ENCODE results near the gene SYDE2.

The SYDE2 gene

GRCh38 chr1:85125891-85126290 is 74.9 kb downstream of the SYDE2 start:
- no peaks in the 10 kb centered on the region for H3K4me1 ChIP-seq (ENCODE audit: control insufficient read depth, insufficient read depth, low read length)
- H3K27ac ChIP-seq (ENCODE audit: low read depth, low read length) = no peak overlapping the region
- H3K27me3 ChIP-seq (ENCODE audit: control insufficient read depth, insufficient read depth, low read length) = no peaks in the 10 kb centered on the region
- no peaks in the 10 kb centered on the region for H3K36me3 ChIP-seq (ENCODE audit: control insufficient read depth, insufficient read depth, low read length)
- no peak overlapping the region for H3K4me3 ChIP-seq (ENCODE audit: low read length)
- H3K9ac ChIP-seq (ENCODE audit: low read length) = no peak overlapping the region

GRCh38 chr1:85124091-85124490 is 76.7 kb downstream of the SYDE2 start:
- Histone ChIP-seq H3K9ac (ENCODE audit: low read length) (no peak overlapping the region), H3K27me3 (ENCODE audit: control insufficient read depth, insufficient read depth, low read length) (no peaks in the 10 kb centered on the region), H3K4me3 (ENCODE audit: low read length) (no peak overlapping the region), H3K4me1 (ENCODE audit: control insufficient read depth, insufficient read depth, low read length) (no peaks in the 10 kb centered on the region), H3K36me3 (ENCODE audit: control insufficient read depth, insufficient read depth, low read length) (no peaks in the 10 kb centered on the region), H3K27ac (ENCODE audit: low read depth, low read length) (no peak overlapping the region)

- Histone ChIP-seq H3K9ac (ENCODE audit: low read length) (no peak overlapping the region), H3K4me1 (ENCODE audit: control insufficient read depth, insufficient read depth, low read length) (no peaks in the 10 kb centered on the region), H3K27me3 (ENCODE audit: control insufficient read depth, insufficient read depth, low read length) (no peaks in the 10 kb centered on the region), H3K36me3 (ENCODE audit: control insufficient read depth, insufficient read depth, low read length) (no peaks in the 10 kb centered on the region), H3K27ac (ENCODE audit: low read depth, low read length) (no peak overlapping the region), H3K4me3 (ENCODE audit: low read length) (no peak overlapping the region)
Observed at GRCh38 chr1:85122169-85122568, 78.6 kb downstream of the SYDE2 start.

GRCh38 chr1:85121744-85122143 is 79.1 kb downstream of the SYDE2 start:
- Histone ChIP-seq H3K27ac (ENCODE audit: low read depth, low read length) (no peak overlapping the region), H3K4me1 (ENCODE audit: control insufficient read depth, insufficient read depth, low read length) (no peaks in the 10 kb centered on the region), H3K27me3 (ENCODE audit: control insufficient read depth, insufficient read depth, low read length) (no peaks in the 10 kb centered on the region), H3K4me3 (ENCODE audit: low read length) (no peak overlapping the region), H3K9ac (ENCODE audit: low read length) (no peak overlapping the region), H3K36me3 (ENCODE audit: control insufficient read depth, insufficient read depth, low read length) (no peaks in the 10 kb centered on the region)

- H3K4me1 ChIP-seq (ENCODE audit: control insufficient read depth, insufficient read depth, low read length) = no peaks in the 10 kb centered on the region
- no peaks in the 10 kb centered on the region for H3K36me3 ChIP-seq (ENCODE audit: control insufficient read depth, insufficient read depth, low read length)
- no peak overlapping the region for H3K9ac ChIP-seq (ENCODE audit: low read length)
- no peaks in the 10 kb centered on the region for H3K27me3 ChIP-seq (ENCODE audit: control insufficient read depth, insufficient read depth, low read length)
- H3K27ac ChIP-seq (ENCODE audit: low read depth, low read length) = no peak overlapping the region
- no peak overlapping the region for H3K4me3 ChIP-seq (ENCODE audit: low read length)
Observed at GRCh38 chr1:85118751-85119150, 82.1 kb downstream of the SYDE2 start.

- Histone ChIP-seq H3K27ac (ENCODE audit: low read depth, low read length) (no peak overlapping the region), H3K27me3 (ENCODE audit: control insufficient read depth, insufficient read depth, low read length) (no peaks in the 10 kb centered on the region), H3K36me3 (ENCODE audit: control insufficient read depth, insufficient read depth, low read length) (no peaks in the 10 kb centered on the region), H3K4me3 (ENCODE audit: low read length) (no peak overlapping the region), H3K4me1 (ENCODE audit: control insufficient read depth, insufficient read depth, low read length) (no peaks in the 10 kb centered on the region), H3K9ac (ENCODE audit: low read length) (no peak overlapping the region)
Observed at GRCh38 chr1:85116856-85117255, 84.0 kb downstream of the SYDE2 start.

- Histone ChIP-seq H3K27ac (ENCODE audit: low read depth, low read length) (no peak overlapping the region), H3K27me3 (ENCODE audit: control insufficient read depth, insufficient read depth, low read length) (no peaks in the 10 kb centered on the region), H3K9ac (ENCODE audit: low read length) (no peak overlapping the region), H3K36me3 (ENCODE audit: control insufficient read depth, insufficient read depth, low read length) (no peaks in the 10 kb centered on the region), H3K4me3 (ENCODE audit: low read length) (no peak overlapping the region), H3K4me1 (ENCODE audit: control insufficient read depth, insufficient read depth, low read length) (no peaks in the 10 kb centered on the region)
Observed at GRCh38 chr1:85115933-85116332, 84.9 kb downstream of the SYDE2 start.

GRCh38 chr1:85111695-85112094 is 89.1 kb downstream of the SYDE2 start:
- Histone ChIP-seq H3K27me3 (ENCODE audit: control insufficient read depth, insufficient read depth, low read length) (no peaks in the 10 kb centered on the region), H3K4me1 (ENCODE audit: control insufficient read depth, insufficient read depth, low read length) (no peaks in the 10 kb centered on the region), H3K4me3 (ENCODE audit: low read length) (no peak overlapping the region), H3K9ac (ENCODE audit: low read length) (no peak overlapping the region), H3K27ac (ENCODE audit: low read depth, low read length) (no peak overlapping the region), H3K36me3 (ENCODE audit: control insufficient read depth, insufficient read depth, low read length) (no peaks in the 10 kb centered on the region)

- no peak overlapping the region for H3K9ac ChIP-seq (ENCODE audit: low read length)
- no peaks in the 10 kb centered on the region for H3K36me3 ChIP-seq (ENCODE audit: control insufficient read depth, insufficient read depth, low read length)
- H3K4me3 ChIP-seq (ENCODE audit: low read length) = no peak overlapping the region
- no peaks in the 10 kb centered on the region for H3K27me3 ChIP-seq (ENCODE audit: control insufficient read depth, insufficient read depth, low read length)
- no peaks in the 10 kb centered on the region for H3K4me1 ChIP-seq (ENCODE audit: control insufficient read depth, insufficient read depth, low read length)
- H3K27ac ChIP-seq (ENCODE audit: low read depth, low read length) = no peak overlapping the region
Observed at GRCh38 chr1:85109475-85109874, 91.3 kb downstream of the SYDE2 start.

Data from rectal smooth muscle tissue (tissue), 1 donor.